Fibroblast of mammary gland (primary cell): ENCODE results near the gene SIGLEC1.

Source experiments
- DNase-seq: peaks from one replicate; pipeline ENCODE4 v3.0.0-alpha.2; 2010; ENCODE audit warnings: low read depth
- H3K4me3 ChIP-seq: 2 replicates; pipeline ENCODE4 v1.5.1; 2011; ENCODE audit warnings: low read depth, mild to moderate bottlenecking, low read length, moderate library complexity; ENCODE audit not compliant: control insufficient read depth
- TF ChIP-seq, protein P1 (sequence below): conservative IDR thresholded peaks from 2 replicates; pipeline ENCODE4 v1.5.1; 2011; ENCODE audit warnings: low read depth, low read length, inconsistent platforms; ENCODE audit not compliant: control insufficient read depth, insufficient read depth

Gene SIGLEC1

DNA sequence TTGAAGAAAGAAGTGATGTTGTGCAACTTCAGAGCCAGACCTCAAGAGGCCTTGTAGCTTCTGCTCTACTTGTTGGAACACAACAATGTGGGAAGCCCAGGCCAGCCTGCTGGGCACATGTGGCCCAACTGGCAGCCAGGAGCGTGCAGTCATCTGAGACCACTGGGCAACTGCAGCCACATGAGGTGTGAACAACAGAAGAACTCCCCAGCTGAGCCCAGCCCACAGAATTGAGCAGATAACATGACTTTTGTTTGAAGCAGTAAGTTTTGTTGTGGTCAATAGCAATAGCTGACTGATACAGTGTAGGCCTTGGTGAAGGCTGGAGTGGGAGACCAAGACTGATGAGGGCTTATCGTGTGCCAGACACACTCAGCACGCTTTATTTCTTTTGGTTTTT lies 22.0 kb downstream of the SIGLEC1 start:
- no peak for DNase-seq
- TF ChIP-seq, protein P1, sequence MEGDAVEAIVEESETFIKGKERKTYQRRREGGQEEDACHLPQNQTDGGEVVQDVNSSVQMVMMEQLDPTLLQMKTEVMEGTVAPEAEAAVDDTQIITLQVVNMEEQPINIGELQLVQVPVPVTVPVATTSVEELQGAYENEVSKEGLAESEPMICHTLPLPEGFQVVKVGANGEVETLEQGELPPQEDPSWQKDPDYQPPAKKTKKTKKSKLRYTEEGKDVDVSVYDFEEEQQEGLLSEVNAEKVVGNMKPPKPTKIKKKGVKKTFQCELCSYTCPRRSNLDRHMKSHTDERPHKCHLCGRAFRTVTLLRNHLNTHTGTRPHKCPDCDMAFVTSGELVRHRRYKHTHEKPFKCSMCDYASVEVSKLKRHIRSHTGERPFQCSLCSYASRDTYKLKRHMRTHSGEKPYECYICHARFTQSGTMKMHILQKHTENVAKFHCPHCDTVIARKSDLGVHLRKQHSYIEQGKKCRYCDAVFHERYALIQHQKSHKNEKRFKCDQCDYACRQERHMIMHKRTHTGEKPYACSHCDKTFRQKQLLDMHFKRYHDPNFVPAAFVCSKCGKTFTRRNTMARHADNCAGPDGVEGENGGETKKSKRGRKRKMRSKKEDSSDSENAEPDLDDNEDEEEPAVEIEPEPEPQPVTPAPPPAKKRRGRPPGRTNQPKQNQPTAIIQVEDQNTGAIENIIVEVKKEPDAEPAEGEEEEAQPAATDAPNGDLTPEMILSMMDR: no peak

GRCh38 chr20:3689978-3690377 lies 22.4 kb downstream of the SIGLEC1 start:
- TF ChIP-seq, protein P1: no peak
- no peak overlapping the region for H3K4me3 ChIP-seq

More for the DNA sequence above, 22.0 kb downstream of the SIGLEC1 start:
- H3K4me3 ChIP-seq: no peak overlapping the region

GRCh38 chr20:3687655-3688054 lies 24.7 kb downstream of the SIGLEC1 start:
- H3K4me3 ChIP-seq: no peak overlapping the region
- DNase-seq: peak; percentile 83

More at GRCh38 chr20:3689978-3690377, 22.4 kb downstream of the SIGLEC1 start:
- no peak for DNase-seq

DNA sequence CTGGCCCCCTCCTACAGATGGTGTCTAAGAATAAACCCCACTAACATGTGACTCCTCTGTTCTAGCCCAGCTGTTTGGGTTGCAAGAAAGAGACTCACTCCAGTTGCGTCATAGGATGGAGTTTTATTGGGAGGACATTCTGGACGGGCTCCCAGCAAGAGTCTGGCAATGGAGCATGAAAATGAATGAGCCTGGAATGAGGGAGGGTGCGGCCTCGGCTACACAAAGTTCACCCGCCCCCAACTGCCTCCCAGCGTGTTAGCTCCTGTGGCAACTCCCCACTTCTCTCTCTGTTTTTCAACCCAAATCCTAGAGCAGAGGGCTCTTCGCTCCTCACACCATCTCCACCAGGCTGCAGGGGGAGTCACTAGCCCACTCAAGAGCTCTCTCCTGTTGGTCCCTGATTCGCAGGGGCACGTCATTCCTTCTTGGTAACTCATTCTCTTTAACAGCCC lies 25.5 kb downstream of the SIGLEC1 start:
- no peak overlapping the region for H3K4me3 ChIP-seq
- DNase-seq: peak; percentile 96
- TF ChIP-seq, protein P1: no peak

More at GRCh38 chr20:3687655-3688054, 24.7 kb downstream of the SIGLEC1 start:
- TF ChIP-seq, protein P1: no peak

DNA sequence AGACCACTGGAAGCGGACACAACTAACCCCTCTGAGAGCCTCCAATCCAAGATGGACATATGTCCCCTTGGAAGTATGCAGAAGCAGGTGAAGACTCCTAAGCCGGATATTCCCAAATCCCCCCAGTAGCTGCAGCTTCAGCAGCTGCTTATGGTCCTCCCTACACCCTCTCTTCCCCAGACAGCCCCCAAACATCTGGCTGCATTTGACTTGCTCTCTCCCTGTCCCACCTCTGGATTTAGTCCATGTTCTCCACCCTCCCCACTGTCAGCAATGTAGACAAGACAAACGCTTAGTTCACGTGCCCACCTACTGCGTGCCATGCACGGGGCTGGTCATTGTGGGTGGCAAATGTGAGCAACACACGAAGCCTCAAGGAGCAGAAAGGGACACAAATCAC lies 26.0 kb downstream of the SIGLEC1 start:
- no peak for DNase-seq
- TF ChIP-seq, protein P1: no peak
- H3K4me3 ChIP-seq: no peak overlapping the region

DNA sequence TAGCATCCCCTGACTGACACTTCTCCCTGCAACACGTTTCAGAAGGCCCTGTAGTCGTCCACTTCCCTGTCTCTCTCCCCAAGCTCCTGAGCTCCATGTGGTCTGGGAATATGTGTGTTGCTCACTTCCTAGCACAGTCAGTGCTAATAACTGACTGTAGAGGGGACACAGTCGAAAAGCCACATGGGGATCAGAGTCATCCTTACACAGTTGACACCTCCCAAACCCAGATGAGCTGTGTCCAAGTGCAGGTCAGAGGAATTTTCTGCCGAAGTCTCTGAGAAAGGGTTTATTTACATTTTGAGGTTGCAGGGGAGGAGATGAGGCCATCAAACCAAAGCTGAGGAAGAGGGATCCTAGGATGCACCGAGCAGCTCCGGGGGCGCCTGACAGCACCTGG lies 27.1 kb downstream of the SIGLEC1 start:
- peak; percentile 35 for DNase-seq
- TF ChIP-seq, protein P1: no peak
- H3K4me3 ChIP-seq: no peak overlapping the region
